Epithelial cell of esophagus (primary cell): ENCODE measurements around the gene ARV1.

ENCODE experiments used
- DNase-seq: peaks from one replicate; pipeline ENCODE4 v3.0.0; 2010; ENCODE audit warnings: low read depth
- H3K4me3 ChIP-seq: 2 replicates; pipeline ENCODE4 v1.5.1; 2011; ENCODE audit warnings: mild to moderate bottlenecking, low read length, control low read depth
- CTCF ChIP-seq: IDR thresholded peaks from 2 replicates; pipeline ENCODE4 v1.5.1; 2011; ENCODE audit warnings: low read depth, mild to moderate bottlenecking, low read length, control low read depth, inconsistent platforms; ENCODE audit not compliant: insufficient read depth; ENCODE audit errors: missing control alignments

Gene ARV1

GRCh38 chr1:230939806-230940489 lies 38.9 kb upstream of the ARV1 start:
- H3K4me3 ChIP-seq = no peak overlapping the region
- TF ChIP-seq CTCF = no peak

GRCh38 chr1:230940848-230941247 lies 38.0 kb upstream of the ARV1 start:
- TF ChIP-seq CTCF = no peak
- no peak overlapping the region for H3K4me3 ChIP-seq
- peak; percentile 7 for DNase-seq

More at GRCh38 chr1:230939806-230940489, 38.9 kb upstream of the ARV1 start:
- no peak for DNase-seq

GRCh38 chr1:230943048-230943593 lies 35.8 kb upstream of the ARV1 start:
- H3K4me3 ChIP-seq = no peak overlapping the region
- no peak for TF ChIP-seq CTCF
- DNase-seq = no peak

- TF ChIP-seq CTCF = no peak
- no peak overlapping the region for H3K4me3 ChIP-seq
- DNase-seq = no peak
Measured at GRCh38 chr1:230948301-230948700, 30.6 kb upstream of the ARV1 start.

GRCh38 chr1:230948903-230949302 lies 30.0 kb upstream of the ARV1 start:
- no peak overlapping the region for H3K4me3 ChIP-seq
- TF ChIP-seq CTCF = no peak
- DNase-seq = no peak

- TF ChIP-seq CTCF = no peak
- H3K4me3 ChIP-seq = no peak overlapping the region
- DNase-seq = no peak
Measured at GRCh38 chr1:230950404-230950803, 28.5 kb upstream of the ARV1 start.

GRCh38 chr1:230957580-230957989 lies 21.3 kb upstream of the ARV1 start:
- DNase-seq = no peak
- TF ChIP-seq CTCF = no peak
- H3K4me3 ChIP-seq = no peak overlapping the region
